Mucosa of rectum (tissue), 2 donors: Measurements from ENCODE around the gene SPAG6.
"Not testable (repeated sequence)": the region's sequence is repeated elsewhere in the genome, so short reads cannot be mapped to it uniquely, and the experiment has no call there.

Source experiments
- H3K27ac ChIP-seq, 2 donors: one replicate each; pipeline ENCODE4 v1.7.0; 2013; ENCODE audit warnings: inconsistent platforms in 2 of 2, low read depth in 2 of 2, low read length in 2 of 2
- H3K27me3 ChIP-seq, 2 donors: one replicate each; pipeline ENCODE4 v1.7.0; 2013; ENCODE audit warnings: low read length in 2 of 2; ENCODE audit not compliant: control insufficient read depth in 2 of 2, insufficient read depth in 2 of 2
- H3K36me3 ChIP-seq, 2 donors: one replicate each; pipeline ENCODE4 v1.7.0; 2013; ENCODE audit warnings: low read length in 2 of 2; ENCODE audit not compliant: control insufficient read depth in 2 of 2, insufficient read depth in 2 of 2
- H3K4me1 ChIP-seq, 2 donors: one replicate each; pipeline ENCODE4 v1.7.0; 2013; ENCODE audit warnings: low read length in 2 of 2, mild to moderate bottlenecking in 1 of 2; ENCODE audit not compliant: control insufficient read depth in 2 of 2, insufficient read depth in 2 of 2
- H3K4me3 ChIP-seq, 2 donors: one replicate each; pipeline ENCODE4 v1.7.0; 2013; ENCODE audit warnings: low read length in 2 of 2
- H3K9ac ChIP-seq, 2 donors: one replicate each; pipeline ENCODE4 v1.7.0; 2013; ENCODE audit warnings: low read length in 2 of 2, low read depth in 1 of 2, mild to moderate bottlenecking in 1 of 2
- H3K9me3 ChIP-seq, 2 donors: one replicate each; pipeline ENCODE4 v1.7.0; 2013; ENCODE audit warnings: low read length in 2 of 2; ENCODE audit not compliant: control insufficient read depth in 2 of 2
- donor health status: healthy.
- donor health status: Normal muscosa, but diverticular disease.

Gene SPAG6

GRCh38 chr10:22345301-22346095 is at the start of gene SPAG6:
SPAG6 (plus strand) TSS chr10:22345496; CDS start chr10:22345612, 116 bp downstream.
- H3K27me3 ChIP-seq: peaks cover 48 to 52% of the 10 kb centered on the region in 2 donors
- no peak within 1 kb of the TSS for H3K4me3 ChIP-seq
- no peaks in the 10 kb centered on the region for H3K9me3 ChIP-seq
- H3K4me1 ChIP-seq: peaks cover 5 to 7% of the 10 kb centered on the region in 2 donors
- H3K36me3 ChIP-seq: no peaks in the 10 kb centered on the region
- no peak within 1 kb of the TSS for H3K27ac ChIP-seq
- no peak within 1 kb of the TSS for H3K9ac ChIP-seq

GRCh38 chr10:22301193-22301592 is 44.1 kb upstream of the SPAG6 start:
- H3K27ac ChIP-seq: no peak overlapping the region
- no peaks in the 10 kb centered on the region for H3K27me3 ChIP-seq
- no peaks in the 10 kb centered on the region for H3K9me3 ChIP-seq
- no peaks in the 10 kb centered on the region for H3K36me3 ChIP-seq
- no peak overlapping the region for H3K4me3 ChIP-seq
- no peak overlapping the region for H3K9ac ChIP-seq
- H3K4me1 ChIP-seq: no peaks in the 10 kb centered on the region

- Histone ChIP-seq H3K9ac (no peak overlapping the region), H3K27me3 (no peaks in the 10 kb centered on the region), H3K4me3 (no peak overlapping the region), H3K9me3 (no peaks in the 10 kb centered on the region), H3K36me3 (no peaks in the 10 kb centered on the region), H3K27ac (no peak overlapping the region), H3K4me1 (no peaks in the 10 kb centered on the region)
These were observed 41.8 kb upstream of the SPAG6 start for GRCh38 chr10:22303461-22303860.

- Histone ChIP-seq H3K9me3 (no peaks in the 10 kb centered on the region), H3K4me1 (no peaks in the 10 kb centered on the region), H3K27me3 (no peaks in the 10 kb centered on the region), H3K27ac (no peak overlapping the region), H3K36me3 (no peaks in the 10 kb centered on the region), H3K4me3 (no peak overlapping the region), H3K9ac (no peak overlapping the region)
These were observed 39.6 kb upstream of the SPAG6 start for GRCh38 chr10:22305721-22306120.

GRCh38 chr10:22308390-22308789 is 36.9 kb upstream of the SPAG6 start:
- H3K27ac ChIP-seq: no peak overlapping the region
- H3K9me3 ChIP-seq: no peaks in the 10 kb centered on the region
- H3K4me1 ChIP-seq: no peaks in the 10 kb centered on the region
- no peaks in the 10 kb centered on the region for H3K27me3 ChIP-seq
- no peaks in the 10 kb centered on the region for H3K36me3 ChIP-seq
- H3K4me3 ChIP-seq: no peak overlapping the region
- no peak overlapping the region for H3K9ac ChIP-seq

- Histone ChIP-seq H3K27me3 (no peaks in the 10 kb centered on the region), H3K27ac (no peak overlapping the region), H3K4me1 (no peaks in the 10 kb centered on the region), H3K9ac (no peak overlapping the region), H3K9me3 (no peaks in the 10 kb centered on the region), H3K4me3 (no peak overlapping the region), H3K36me3 (no peaks in the 10 kb centered on the region)
These were observed 35.9 kb upstream of the SPAG6 start for GRCh38 chr10:22309180-22310000.

GRCh38 chr10:22310012-22310411 is 35.3 kb upstream of the SPAG6 start:
- H3K9ac ChIP-seq, H3K4me1 ChIP-seq, H3K9me3 ChIP-seq, H3K4me3 ChIP-seq, H3K27ac ChIP-seq, H3K27me3 ChIP-seq, H3K36me3 ChIP-seq: not testable (repeated sequence)

GRCh38 chr10:22310928-22311327 is 34.4 kb upstream of the SPAG6 start:
- Histone ChIP-seq H3K27ac (no peak overlapping the region), H3K4me1 (no peaks in the 10 kb centered on the region), H3K4me3 (no peak overlapping the region), H3K9ac (no peak overlapping the region), H3K27me3 (no peaks in the 10 kb centered on the region), H3K9me3 (no peaks in the 10 kb centered on the region), H3K36me3 (no peaks in the 10 kb centered on the region)

- no peaks in the 10 kb centered on the region for H3K27me3 ChIP-seq
- no peaks in the 10 kb centered on the region for H3K36me3 ChIP-seq
- H3K9me3 ChIP-seq: no peaks in the 10 kb centered on the region
- no peak overlapping the region for H3K9ac ChIP-seq
- H3K4me1 ChIP-seq: peaks cover 1 to 5% of the 10 kb centered on the region in 2 donors
- no peak overlapping the region for H3K4me3 ChIP-seq
- H3K27ac ChIP-seq: no peak overlapping the region
These were observed 30.4 kb upstream of the SPAG6 start for GRCh38 chr10:22314852-22315251.
